ENCODE results near the gene GYG1.

Gene GYG1

DNA sequence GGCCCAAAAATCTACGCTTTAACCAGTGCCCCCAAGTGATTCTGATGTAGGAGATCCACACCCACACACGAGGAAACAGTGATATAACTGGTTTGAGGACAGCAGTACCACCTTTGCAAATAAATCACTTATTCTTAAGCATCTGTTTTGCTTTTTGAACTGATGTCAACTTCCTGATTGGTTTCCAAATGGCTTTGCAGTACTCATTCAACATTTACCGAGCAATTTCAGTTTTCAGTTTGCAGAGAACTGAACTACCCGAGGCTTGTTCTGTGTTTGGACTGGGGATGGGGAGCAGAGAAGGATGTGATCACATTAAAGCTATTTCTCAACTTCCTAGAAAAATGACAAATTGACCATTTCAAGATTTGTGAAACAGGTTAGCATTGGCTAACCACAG is 1.1 kb upstream of the GYG1 start:
- DNase-seq, result no peak

DNA sequence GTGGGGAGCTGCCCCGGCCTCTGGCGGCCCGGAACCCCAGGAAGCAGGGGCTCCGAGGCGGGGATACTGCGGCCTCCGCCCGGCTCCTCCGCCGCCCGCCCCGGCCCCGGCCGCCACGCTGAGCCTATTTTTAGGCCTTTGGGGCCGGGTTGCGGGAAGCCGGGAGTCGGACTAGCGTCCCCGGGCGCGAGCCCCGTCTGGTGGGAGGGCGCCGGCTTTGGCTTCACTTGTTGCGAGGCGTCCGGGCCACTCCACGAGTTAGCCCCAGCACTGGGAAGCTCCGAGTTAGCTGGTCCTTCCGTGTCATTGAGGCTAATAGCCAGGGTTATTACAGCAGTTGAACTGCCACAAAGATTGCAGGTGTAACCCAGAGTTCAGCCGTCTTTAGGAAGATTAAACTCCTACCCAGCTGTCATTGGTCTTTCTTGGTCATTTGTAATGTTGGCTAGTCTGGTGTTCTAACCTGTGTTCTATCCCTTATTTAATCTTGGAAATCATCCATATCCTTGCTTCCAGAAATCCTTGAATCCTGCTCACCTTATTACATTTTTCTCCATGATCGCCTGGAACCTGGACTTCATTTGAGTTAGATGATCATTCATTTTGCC is 791 bp downstream of the GYG1 start:
- DNase-seq, result peak in 2 of 6 experiments; percentile 27 to 52

DNA sequence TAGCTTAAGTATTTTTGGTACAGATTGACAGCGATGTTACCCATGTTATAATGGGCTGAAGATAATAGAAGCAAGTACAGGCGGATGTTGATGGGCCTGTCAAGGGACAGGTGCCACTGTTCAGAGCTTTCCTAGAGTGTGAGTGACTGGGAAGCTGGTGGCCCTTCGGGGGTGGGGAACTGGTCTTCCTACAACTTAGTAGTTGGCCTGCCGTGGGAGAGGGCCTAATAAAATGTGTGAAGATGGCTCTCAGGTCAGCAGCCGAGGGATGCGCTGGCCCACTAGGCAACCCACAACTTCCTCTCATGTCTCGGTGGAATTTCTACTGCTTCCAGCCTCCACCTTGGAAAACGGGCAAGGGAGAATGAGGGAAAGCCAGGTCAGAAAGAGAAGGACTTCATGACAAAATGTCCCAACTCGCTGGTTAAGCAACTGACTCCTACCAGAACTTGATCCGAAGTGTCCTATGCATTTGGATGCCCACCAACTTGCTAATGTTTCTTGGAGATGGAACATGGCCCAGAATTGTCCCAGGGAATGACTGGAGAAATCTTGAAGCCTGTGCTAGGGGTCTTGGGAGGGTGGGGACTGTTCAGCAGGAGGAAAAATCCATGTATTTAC is 1.4 kb downstream of the GYG1 start:
- no peak for DNase-seq

DNA sequence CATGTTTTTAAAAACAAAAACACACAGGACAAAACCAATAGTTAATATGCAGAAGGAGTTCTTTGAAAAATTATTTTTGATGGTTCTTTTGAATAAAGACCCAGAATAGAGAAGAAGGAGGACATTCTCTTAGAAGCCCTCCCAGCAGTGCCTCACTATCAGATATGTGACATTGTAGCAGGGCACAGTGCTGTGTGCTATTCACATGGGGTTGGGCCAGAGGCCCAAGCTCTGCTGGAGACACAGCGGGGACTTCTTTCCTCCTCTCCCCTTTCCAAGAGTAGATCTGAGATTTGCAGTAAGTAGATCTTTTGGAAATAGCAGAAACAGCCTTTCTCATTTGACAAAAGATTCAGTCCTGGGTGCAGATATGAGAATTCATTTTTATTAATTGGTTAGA is 6.3 kb downstream of the GYG1 start:
- DNase-seq, result no peak

DNA sequence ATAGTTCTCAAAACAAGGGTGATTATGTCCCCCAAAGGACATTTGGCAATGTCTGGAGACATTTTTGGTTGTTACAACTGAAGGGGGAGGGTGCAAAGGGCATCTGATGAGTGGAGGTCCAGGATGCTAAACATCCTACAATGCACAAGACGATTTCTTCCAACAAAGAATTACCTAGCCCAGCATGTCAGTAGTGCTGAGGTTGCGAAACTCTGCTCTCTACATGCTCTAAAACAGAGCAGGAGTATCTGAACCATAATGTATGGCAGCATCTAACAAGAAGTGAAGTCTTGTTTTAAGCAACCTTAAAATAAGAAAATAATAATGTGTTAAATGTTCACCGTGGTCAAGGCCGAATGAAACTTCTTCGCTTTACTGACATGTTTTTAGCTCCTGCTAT is 7.0 kb downstream of the GYG1 start:
- no peak for DNase-seq

DNA sequence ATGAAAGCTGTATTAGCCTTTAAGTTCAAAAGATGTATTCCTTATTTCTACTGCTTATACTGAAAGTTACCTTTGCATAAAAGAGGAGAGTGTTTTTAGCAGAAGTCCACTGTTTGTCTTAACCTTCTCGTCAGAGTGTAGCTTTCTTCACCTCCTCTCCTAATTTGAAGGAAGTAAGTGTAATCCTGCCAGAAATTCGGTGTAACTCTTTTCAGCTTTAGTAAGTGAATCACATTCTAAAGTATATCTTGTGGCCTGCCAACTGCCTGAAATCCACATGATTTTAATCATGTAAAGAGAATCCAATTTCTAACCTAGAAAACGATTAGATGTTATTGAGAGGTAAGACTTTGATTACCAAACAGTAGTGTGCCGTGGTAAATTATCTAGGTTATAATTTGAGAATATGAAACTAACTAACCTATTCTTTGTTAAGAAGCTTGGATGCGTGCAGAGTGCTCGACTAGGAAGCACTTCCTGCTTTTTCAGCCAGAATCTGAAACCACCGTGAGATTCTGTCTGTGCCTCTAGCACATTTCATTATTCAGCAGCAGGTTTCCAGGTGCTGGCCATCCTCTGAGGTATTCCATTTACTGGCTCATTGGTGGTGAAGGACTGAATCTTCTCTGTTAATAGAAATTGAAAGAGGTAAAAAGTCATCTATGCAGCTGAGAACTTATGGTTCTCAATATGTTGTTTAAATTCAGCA is 7.5 kb downstream of the GYG1 start:
- peak in 1 of 6 experiments; percentile 5 for DNase-seq

DNA sequence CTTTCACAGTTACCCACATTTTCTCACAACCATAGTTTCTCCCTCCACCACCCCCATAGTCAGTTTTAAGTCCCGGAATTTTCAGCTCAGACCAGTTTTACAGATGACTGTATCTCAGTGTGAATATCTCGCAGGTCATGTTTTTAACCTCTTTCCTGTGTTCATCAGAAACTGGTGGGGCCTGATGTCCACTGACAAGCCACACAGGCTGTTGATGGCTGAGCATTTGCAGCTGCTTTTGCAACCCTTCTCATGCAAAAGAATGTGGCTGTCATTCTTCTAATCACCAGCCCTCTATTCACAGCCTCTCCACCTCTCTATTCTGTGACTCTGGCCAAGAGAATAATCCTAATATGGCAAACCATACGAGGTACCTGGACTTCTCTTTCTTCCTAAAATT is 8.5 kb downstream of the GYG1 start:
- DNase-seq, result no peak

DNA sequence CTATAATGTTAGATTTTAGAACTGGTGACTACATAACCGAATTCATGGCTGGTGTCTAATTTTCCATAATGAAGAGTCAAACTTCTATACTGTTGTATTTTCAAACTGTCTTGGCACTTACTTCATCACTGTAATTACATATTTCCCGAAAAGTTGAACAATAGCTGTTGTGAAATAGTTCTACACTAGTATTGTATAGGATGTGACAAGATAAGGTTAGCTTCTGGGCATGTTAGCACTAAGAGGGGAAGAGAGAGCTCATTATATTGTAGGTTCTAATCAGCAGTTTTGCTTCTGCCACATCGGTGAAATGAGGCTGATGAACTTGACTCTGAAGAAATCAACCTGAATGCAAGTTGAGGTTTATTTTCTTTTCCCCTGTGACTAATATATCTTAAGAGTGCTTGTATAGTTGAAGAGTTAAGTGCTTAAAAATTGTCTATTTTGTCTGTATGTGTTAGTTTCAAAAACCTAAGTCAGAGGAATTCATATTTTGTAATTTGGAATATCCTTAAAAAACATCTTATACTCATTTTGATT is 8.9 kb downstream of the GYG1 start:
- no peak for DNase-seq

DNA sequence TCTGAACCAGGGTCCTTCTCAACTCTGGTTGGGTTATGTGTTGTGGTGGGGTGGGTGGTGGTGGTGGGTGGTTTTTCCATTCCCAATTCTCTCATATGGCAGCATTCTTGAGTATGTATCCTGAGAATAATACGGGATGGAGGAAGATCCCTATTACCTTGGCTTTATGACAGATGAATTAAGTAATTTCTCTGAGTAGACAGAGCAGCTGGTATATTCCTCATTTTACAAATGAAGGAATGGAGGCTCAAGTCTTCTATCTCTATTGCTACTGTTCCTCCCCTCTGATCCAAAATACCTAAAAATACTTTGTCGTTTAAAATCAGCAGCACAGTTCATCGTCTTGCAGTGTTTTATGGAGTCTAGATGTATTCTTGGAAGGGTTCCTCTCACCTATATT is 10.4 kb downstream of the GYG1 start:
- no peak for DNase-seq

DNA sequence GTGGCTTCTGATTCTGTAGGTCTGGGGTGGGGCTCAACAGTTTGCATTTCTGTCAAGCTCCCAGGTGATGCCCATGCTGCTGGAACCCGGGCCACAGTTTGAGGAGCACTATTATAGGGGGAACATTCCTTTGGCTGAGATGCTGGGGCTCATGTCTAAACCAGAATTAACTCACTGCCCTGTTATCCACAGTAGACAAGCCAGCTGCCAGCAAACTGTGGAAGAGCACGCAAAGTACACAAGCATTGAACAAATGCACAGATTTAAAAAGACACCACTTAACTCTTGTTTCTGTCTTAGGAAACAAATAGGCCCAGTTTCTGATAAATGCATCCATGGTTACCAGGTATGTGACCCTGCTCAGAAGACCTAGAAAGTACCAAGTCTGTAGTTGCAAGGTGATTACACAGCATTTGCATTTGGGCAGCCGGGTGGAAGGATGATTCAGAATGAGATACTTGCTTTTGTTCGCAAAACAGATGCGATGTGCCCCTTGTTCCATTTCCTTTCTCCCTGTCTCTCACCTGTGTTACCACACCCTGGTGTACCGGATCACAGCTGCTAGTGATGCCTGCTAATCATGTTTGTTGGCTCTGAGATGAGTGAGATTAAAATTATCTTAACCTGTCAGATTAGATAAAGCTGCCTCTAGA is 12.4 kb downstream of the GYG1 start:
- DNase-seq, result no peak

DNA sequence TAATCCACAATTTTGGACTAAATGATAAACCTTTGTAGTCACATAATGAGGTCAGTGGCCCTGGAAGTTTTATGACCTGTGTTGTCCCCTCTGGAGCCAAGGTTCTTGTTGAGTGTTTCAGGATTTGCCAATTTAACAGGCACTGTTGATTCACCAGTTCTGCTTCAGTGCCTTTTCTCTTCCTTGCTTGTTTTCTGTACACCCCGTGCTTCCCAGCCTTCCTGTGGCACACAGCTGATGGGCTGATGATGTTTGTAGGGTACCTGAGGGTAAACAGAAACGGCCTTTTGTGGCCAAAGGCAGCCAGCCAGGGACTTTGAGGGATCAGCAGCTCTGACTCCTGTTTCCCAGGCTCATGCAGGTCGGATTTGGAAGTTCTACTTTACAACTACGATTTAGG is 13.3 kb downstream of the GYG1 start:
- DNase-seq, result no peak

DNA sequence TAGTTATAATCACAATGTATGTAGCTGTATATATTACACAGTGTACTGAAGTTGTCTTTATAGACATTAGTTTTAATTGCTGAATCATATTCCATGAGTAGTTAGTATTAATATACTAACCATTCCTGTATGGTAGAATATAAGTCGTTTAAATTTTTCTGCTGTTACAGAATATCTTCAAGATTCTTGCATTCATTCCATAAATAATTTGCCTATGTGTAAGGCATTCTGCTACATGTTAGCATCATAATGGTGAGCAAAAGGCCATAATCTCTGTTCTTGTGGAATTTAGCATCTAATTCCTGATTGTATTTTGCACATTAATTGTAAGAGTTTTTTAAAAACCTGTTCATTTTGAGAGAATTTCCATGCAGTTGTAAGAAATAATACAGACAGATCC is 14.1 kb downstream of the GYG1 start:
- DNase-seq, result no peak

DNA sequence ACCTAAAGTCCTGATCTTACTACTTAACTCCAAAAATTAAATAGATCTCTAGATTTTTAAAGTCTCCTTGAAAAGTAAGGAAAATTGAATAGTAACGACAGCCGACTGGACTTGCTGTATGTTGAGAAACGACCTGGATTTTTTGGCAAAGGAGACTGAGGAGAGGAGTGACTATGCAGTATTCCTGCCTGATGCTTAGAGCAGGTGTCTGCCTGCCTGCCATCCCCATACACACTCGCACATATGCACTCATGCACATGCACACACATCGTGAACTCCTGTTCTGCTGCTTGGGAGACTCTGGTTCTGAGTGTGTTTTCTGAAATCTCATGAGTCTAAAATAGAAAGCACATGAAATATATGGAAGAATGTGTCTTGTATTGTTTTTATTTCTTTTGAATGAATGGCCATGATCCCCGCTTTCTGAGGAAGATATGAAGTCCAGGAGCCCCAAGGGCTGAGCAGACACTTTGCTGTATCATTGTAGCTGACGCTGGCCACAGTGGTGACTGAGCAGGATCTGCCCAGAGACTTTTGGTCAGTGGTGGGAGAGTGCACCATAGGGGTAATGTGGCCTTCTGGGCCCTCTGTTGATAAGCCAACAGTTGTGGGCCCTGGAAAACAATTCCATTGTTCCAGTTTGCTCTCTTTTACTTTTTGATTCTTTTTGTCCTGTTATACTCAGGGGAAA is 16.4 kb downstream of the GYG1 start:
- no peak for DNase-seq

DNA sequence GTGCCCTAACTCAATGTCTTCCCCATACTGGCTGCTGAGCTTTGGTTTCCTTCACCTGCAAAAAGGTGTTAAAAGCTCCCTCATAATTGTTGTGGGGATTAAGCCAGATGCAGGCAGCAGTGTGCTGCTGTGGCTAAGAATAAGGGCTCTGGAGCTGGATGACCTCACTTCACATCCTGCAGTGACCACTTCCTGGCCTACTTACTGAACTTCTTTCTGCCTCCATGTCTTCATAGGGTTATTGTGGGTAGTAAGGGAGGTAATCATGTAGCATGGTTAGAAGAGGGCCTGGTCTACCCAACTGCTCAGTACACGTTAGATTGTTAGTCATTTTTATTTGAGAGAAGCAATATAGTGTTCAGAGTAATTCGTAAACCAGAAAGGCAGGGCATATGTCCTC is 18.4 kb downstream of the GYG1 start:
- DNase-seq, result no peak

DNA sequence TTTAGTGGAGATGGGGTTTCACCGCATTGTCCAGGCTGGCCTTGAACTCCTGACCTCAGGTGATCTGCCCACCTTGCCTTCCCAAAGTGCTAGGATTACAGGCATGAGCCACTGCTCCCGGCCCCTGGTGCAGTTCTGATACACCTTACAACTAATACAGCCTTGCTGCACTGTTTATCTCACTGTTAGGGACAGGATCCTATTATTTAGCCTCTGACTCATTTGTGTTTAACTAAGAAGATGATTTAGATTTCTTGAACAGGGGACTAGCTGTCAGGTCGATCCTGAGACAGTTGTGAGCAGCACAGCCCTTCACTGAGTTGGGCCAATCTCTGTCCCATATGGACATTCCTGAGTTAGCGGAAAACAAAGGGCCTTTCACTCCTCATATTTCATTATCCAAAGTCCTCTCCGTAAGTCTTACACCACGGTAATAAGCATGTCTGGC is 19.2 kb downstream of the GYG1 start:
- DNase-seq, result no peak

DNA sequence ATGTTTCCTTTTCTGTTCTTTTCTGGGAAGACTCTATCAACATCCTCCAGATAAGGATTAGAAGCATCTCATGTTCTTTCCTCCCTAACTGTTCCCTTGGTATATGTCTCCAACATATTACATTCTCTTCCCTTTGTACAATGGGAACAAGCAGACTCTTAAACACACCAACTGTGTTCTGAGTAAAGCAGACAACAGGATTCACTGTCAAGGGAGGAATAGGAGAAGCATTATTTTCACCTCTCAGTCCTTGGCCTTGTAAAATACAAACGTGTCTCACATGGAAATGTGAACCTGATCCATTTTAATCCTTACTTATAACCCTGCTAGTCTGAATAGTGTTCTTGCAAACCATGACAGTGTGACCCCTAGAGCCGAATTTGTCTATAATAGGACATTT is 19.6 kb downstream of the GYG1 start:
- no peak for DNase-seq

DNA sequence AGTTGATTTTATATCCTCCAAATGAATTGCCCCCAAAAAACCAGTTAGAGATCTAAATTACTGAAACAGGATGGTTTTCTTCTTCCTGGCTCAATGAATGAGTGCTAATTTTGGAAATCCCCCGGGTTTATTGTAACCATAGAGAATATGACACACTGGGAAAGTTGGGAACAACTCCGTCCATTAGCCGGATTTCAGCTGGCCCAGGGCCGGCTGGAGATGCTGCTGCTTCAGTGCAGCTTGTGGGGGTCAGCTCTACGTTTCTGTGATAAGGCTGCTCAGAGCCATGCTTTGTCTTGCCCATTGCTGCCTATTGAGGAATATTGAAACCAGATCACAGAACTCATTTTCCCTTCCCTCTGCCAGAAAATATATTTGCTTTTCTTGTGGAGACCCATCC is 20.3 kb downstream of the GYG1 start:
- no peak for DNase-seq

DNA sequence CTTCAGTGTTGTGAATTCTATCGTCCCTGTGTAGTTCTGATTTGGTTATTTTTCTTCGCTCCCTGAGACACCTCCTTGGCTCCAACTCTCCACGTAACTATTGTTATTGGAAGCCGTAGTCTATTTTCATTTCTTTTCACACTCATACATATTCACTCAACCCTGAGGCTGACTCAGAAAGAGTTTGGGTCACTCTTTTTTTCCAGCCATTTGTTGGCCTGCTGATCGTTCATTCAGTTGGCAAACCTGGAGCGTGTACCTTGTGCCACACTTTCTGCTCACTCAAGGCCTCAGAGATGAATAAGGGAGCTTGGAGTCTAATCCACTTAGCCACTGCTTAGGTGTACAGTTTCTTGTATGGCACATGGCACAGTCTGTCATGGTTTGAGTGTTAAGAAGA is 22.4 kb downstream of the GYG1 start:
- no peak for DNase-seq

DNA sequence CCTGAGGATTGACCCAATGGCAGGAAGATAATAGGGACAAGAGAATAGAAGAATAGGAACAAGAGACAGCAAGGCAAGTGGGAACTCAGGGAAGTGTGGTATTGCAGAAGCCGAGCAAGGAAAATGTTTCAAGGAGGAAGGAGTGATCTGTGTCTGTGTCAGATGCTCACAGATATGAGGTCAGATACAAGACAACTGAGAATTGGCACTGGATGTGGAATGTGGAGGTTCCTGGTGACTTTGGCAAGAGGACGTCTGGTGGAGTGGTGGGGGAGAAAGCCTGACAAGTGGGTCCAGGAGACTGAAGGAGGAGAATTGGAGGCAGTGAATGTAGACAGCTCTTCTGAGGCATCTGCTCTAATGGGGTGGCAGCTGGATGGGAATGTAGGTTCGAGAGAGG is 24.1 kb downstream of the GYG1 start:
- DNase-seq, result no peak

DNA sequence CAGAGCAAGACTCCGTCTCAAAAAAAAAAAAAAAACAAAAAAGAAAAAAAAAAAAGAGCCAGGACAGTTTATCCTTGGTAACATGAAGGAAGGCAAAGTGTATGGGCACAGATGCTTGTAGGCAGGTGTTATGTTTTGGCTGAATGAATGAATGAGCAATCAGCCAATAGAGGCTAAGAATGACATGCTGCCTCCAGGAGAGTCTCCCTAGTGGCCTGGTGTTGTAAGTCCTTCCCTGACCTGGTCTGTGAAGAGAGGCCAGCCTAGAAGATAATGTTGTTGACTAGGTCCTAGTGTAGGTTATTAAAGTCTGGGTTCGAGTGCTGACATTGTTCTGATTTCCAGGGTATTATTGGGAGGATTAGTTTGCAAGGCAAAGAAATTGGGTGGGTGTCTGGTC is 24.9 kb downstream of the GYG1 start:
- no peak for DNase-seq

DNA sequence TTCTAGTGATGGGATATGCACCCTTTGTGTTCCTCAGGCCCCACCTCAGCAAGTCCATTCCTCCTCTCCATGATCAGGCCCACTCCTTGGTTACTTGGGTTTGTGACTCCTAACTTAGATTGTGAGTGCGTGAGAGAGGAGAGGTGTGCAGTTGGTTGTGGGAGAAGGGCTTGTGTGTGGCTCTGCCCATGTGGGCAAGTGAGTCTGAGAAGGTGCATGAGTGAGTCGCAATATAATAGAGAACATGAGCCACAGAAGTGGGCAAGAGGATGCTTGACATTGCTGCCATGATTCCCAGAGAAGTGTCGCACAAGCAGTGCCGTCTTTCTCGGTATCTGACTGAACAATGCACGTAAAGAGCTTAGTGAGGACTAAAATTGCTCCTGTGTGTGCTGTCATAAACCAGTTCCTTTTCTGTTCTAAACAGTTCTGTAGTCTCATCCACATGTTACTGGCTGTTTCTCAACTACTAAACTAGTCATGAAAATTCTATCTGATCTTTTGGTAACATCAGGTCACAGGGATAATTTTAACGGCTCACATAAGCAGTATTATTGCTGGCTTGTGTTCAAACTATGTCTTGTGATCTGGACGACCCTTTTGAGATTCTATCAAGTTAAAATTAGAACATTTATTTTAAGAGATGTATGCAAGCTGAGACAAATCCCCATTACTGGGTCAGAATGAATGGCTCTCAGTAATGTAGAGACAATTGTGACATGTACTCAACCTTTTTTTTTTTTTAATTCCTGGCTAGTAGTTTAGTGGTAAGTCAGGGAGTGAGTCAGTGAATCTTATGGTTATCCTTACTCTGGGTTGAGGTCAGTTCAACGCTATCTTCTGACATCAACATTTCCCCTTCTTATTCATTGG is 25.6 kb downstream of the GYG1 start:
- DNase-seq, result no peak

DNA sequence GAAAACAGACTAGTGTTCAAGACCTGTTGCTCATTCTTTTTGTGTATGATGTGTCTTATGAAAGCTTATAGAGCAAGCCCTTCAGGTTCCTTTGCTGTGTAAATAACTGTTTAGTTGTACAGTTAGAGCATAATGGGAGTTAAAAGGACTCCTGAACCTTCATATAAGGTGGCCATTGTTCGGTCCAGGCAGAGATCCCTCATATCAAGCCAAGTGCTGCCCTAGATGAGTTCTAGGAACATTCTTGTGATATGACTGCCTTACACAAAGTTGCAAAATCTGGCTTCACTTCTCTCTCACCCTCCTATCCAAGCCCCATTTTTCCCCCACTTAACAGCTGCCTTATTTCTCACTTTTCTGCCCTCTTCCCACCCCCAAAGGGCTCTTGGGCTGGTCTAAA is 26.9 kb downstream of the GYG1 start:
- DNase-seq, result no peak
